ENCODE data around the gene FGF6. TPM values are rescaled to one million over a fixed set of nuclear protein-coding genes. Genes with fewer than 3 reads are reported as not detected.

The FGF6 gene
- total and polyA plus RNA-seq, 10 of the 15 experiments (the other 5 are each of a cell fraction or from before 2014, with no cell fraction given) = not detected

GRCh38 chr12:4395818-4396217 lies 49.8 kb downstream of the FGF6 start:
- SMC1A ChIA-PET (ENCODE audit: uncharacterized antibody, unreplicated experiment) = no interaction called here
- H3K4me2 ChIP-seq (ENCODE audit: control insufficient read depth, insufficient read depth) = no peak overlapping the region
- intact Hi-C loops (cut with micrococcal nuclease; ENCODE audit: unreplicated experiment) = no loop called here
- no peaks in the 10 kb centered on the region for H3K79me2 ChIP-seq (ENCODE audit: control insufficient read depth, insufficient read depth, low read length)
- H3K9me3 ChIP-seq (replicated peaks; ENCODE audit: control insufficient read depth, insufficient read depth, low read length) = no peaks in the 10 kb centered on the region
- H3K9ac ChIP-seq (ENCODE audit: control insufficient read depth, insufficient read depth, low read length) = no peak overlapping the region
- no peaks in the 10 kb centered on the region for H3K4me1 ChIP-seq (ENCODE audit: control insufficient read depth, insufficient read depth, low read length)
- CTCF ChIA-PET = interaction anchor here (0.7 kb wide), 1 partner anchor 559 kb away, joined by 3 read pairs; no protein-coding TSS in a partner anchor
- H3K4me3 ChIP-seq = no peak overlapping the region
- DNase-seq (ENCODE audit: low read depth, low spot score) (no peak), FAIRE-seq (no peak), ATAC-seq (no peak)
- RAD21 ChIA-PET (ENCODE audit: unreplicated experiment) = interaction anchor here (1.2 kb wide), 1 partner anchor 432 kb away, joined by 3 read pairs; no protein-coding TSS in a partner anchor
- peaks cover 0 to 3% of the 10 kb centered on the region in 2 experiments; a peak in 3 of 4 replicates for H3K27me3 ChIP-seq (replicated peaks in 1 of 2; ENCODE audit: control insufficient read depth in 2 of 2, insufficient read depth in 2 of 2, low read length in 1 of 2)
- in situ Hi-C loops (cut with MboI) = no loop called here
- no peak overlapping the region for H2AFZ ChIP-seq (ENCODE audit: control insufficient read depth, low read depth, low read length)
- WGBS (ENCODE audit: insufficient coverage, insufficient replicate concordance, low lambda C conversion rate, missing lambda C conversion rate) = 39% methylated on average over 2 of the region's 2 CpGs
- no peak overlapping the region for H3K27ac ChIP-seq (ENCODE audit: control insufficient read depth, insufficient read depth)
- POLR2A ChIA-PET = no interaction called here
- no TSS peak for BruUV-seq (replicated peaks)
- no peaks in the 10 kb centered on the region for H3K36me3 ChIP-seq (ENCODE audit: control insufficient read depth in 2 of 2, insufficient read depth in 2 of 2, low read length in 1 of 2)
- no peak for TF ChIP-seq USF1 (IDR thresholded peaks at IDR 0.05; ENCODE audit: borderline replicate concordance, extremely low read length, insufficient read depth, low read depth, low read length)
- TF ChIP-seq CHD4 (IDR thresholded peaks at IDR 0.05) = no peak
- no peaks in the 10 kb centered on the region for H4K20me1 ChIP-seq (ENCODE audit: control insufficient read depth, insufficient read depth)

- Histone ChIP-seq H3K27ac (ENCODE audit: control insufficient read depth, insufficient read depth) (no peak overlapping the region), H2AFZ (ENCODE audit: control insufficient read depth, low read depth, low read length) (no peak overlapping the region), H3K9ac (ENCODE audit: control insufficient read depth, insufficient read depth, low read length) (no peak overlapping the region), H3K27me3 (replicated peaks in 1 of 2; ENCODE audit: control insufficient read depth in 2 of 2, insufficient read depth in 2 of 2, low read length in 1 of 2) (peaks cover 0 to 3% of the 10 kb centered on the region in 2 experiments; a peak in 3 of 4 replicates), H3K4me2 (ENCODE audit: control insufficient read depth, insufficient read depth) (no peak overlapping the region), H3K9me3 (replicated peaks; ENCODE audit: control insufficient read depth, insufficient read depth, low read length) (no peaks in the 10 kb centered on the region), H3K36me3 (ENCODE audit: control insufficient read depth in 2 of 2, insufficient read depth in 2 of 2, low read length in 1 of 2) (no peaks in the 10 kb centered on the region), H3K4me3 (no peak overlapping the region), H3K79me2 (ENCODE audit: control insufficient read depth, insufficient read depth, low read length) (no peaks in the 10 kb centered on the region), H3K4me1 (ENCODE audit: control insufficient read depth, insufficient read depth, low read length) (no peaks in the 10 kb centered on the region), H4K20me1 (ENCODE audit: control insufficient read depth, insufficient read depth) (no peaks in the 10 kb centered on the region)
- in situ Hi-C loops (cut with MboI) (no loop called here), intact Hi-C loops (cut with micrococcal nuclease; ENCODE audit: unreplicated experiment) (no loop called here)
- 37% methylated on average over 5 of the region's 5 CpGs for WGBS (ENCODE audit: insufficient coverage, insufficient replicate concordance, low lambda C conversion rate, missing lambda C conversion rate)
- TF ChIP-seq ZNF622 (IDR thresholded peaks at IDR 0.05) (no peak), RAD51 (IDR thresholded peaks at IDR 0.05) (no peak), CHD4 (IDR thresholded peaks at IDR 0.05) (no peak), MTA3 (IDR thresholded peaks at IDR 0.05; ENCODE audit: borderline replicate concordance, low read length) (no peak), CREB1 (IDR thresholded peaks at IDR 0.05; ENCODE audit: low read depth) (no peak), USF1 (IDR thresholded peaks at IDR 0.05; ENCODE audit: borderline replicate concordance, extremely low read length, insufficient read depth, low read depth, low read length) (no peak), KAT2A (conservative IDR thresholded peaks at IDR 0.05; ENCODE audit: control insufficient read depth, low read depth, low read length) (no peak), ELK1 (IDR thresholded peaks at IDR 0.05; ENCODE audit: low read depth, low read length) (no peak), TCF12 (IDR thresholded peaks at IDR 0.05; ENCODE audit: low read depth, low read length) (no peak), RAD21 (IDR thresholded peaks at IDR 0.05; ENCODE audit: insufficient read depth, low read depth, low read length) (no peak)
- ChIA-PET SMC1A (ENCODE audit: uncharacterized antibody, unreplicated experiment) (no interaction called here), CTCF (interaction anchor here (0.6 kb wide), 1 partner anchor 70 kb away, joined by 3 read pairs; no protein-coding TSS in a partner anchor), POLR2A (no interaction called here), RAD21 (ENCODE audit: unreplicated experiment) (no interaction called here)
- DNase-seq (ENCODE audit: low read depth, low spot score) (no peak), FAIRE-seq (no peak), ATAC-seq (no peak)
- no TSS peak for BruUV-seq (replicated peaks)
Measured at GRCh38 chr12:4393211-4393610, 52.4 kb downstream of the FGF6 start.

All from GM12878 (cell line).